Measurements from ENCODE around the gene ZCCHC24. TPM values are rescaled to one million over a fixed set of nuclear protein-coding genes. Genes with fewer than 3 reads are reported as not detected.

Gene ZCCHC24
- 26.3 and 29.3 TPM in 2 replicates for total RNA-seq

DNA sequence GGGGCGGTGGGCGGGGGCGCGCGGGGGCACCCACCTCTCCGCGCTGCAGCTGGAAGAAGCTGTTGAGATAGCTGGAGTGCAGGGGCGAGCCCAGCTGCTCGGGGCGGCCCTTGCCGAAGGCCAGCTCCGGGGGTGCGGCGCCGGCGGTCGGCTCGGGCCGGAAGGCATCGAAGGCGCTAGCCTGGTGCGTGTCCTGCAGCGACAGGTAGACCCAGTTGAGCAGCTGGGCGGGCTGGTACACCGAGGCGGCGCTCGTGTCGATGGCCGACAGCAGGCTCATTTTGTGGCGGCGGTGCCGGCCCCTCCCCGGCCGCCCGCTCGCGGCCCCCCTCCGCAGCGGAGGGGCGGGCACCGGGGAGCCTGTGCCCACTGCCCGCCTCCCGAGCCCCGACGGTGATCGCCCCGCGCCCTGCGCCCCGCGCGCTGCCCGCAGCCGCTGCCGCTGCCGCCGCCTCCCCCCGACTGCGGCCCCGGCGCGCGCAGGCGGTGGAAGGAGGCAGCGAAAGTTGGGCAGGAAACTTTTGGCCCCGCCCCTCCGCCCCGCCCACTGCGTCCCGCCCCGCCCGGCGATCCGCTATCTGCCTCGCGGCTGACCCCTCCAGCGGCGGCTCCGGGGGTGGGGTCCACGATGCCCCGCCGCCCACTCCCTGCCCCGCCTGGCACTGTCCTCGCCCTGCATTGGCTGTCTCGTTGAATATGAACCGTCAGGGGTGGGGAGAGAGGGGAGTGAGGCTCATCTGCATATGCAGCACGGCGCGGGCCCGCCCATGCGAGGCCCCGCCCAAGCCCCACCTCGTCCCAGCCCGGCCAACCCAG lies at the start of gene ZCCHC24:
TSS of gene ZCCHC24 (minus strand) at position 464 of the 816 bp plus-strand sequence. CDS start at position 280, 184 bp downstream.

GRCh38 chr10:79347226-79347893 lies 98.1 kb downstream of the ZCCHC24 start, which contains the start of gene PPIF:
TSS of gene PPIF (plus strand) at chr10:79347469. CDS start at chr10:79347549, 80 bp downstream.

Other genes starting within 250 kb of the ZCCHC24 start
- 12.5 and 14.4 TPM in 2 replicates for gene PPIF, start 98.2 kb downstream of the ZCCHC24 start, total RNA-seq
- gene EIF5AL1, start 66.9 kb upstream of the ZCCHC24 start, total RNA-seq, result 0.50 and 0.53 TPM in 2 replicates
- not detected in 2 replicates for gene SFTPA2, start 114.8 kb upstream of the ZCCHC24 start, total RNA-seq
- gene SFTPA1, start 165.3 kb upstream of the ZCCHC24 start, total RNA-seq, result not detected in 2 replicates